ENCODE measurements around the gene OLIG1.

The OLIG1 gene

GRCh38 chr21:33101300-33101911 lies 31.5 kb downstream of the OLIG1 start:
- no peak for DNase-seq (ENCODE audit: low read depth)

GRCh38 chr21:33105088-33105487 lies 35.1 kb downstream of the OLIG1 start:
- no peak for DNase-seq (ENCODE audit: low read depth)

- no peak for DNase-seq (ENCODE audit: low read depth)
These were observed 38.3 kb downstream of the OLIG1 start for GRCh38 chr21:33108228-33108627.

GRCh38 chr21:33109574-33110339 lies 39.8 kb downstream of the OLIG1 start:
- DNase-seq (ENCODE audit: low read depth): no peak

- no peak for DNase-seq (ENCODE audit: low read depth)
These were observed 40.4 kb downstream of the OLIG1 start for GRCh38 chr21:33110340-33110715.

- no peak for DNase-seq (ENCODE audit: low read depth)
These were observed 41.6 kb downstream of the OLIG1 start for GRCh38 chr21:33111577-33111976.

GRCh38 chr21:33112151-33112550 lies 42.2 kb downstream of the OLIG1 start:
- DNase-seq (ENCODE audit: low read depth): no peak

- no peak for DNase-seq (ENCODE audit: low read depth)
These were observed 42.7 kb downstream of the OLIG1 start for GRCh38 chr21:33112681-33113080.

GRCh38 chr21:33113131-33113530 lies 43.2 kb downstream of the OLIG1 start:
- DNase-seq (ENCODE audit: low read depth): no peak

GRCh38 chr21:33114276-33114675 lies 44.3 kb downstream of the OLIG1 start:
- DNase-seq (ENCODE audit: low read depth): no peak

GRCh38 chr21:33115631-33116510 lies 45.9 kb downstream of the OLIG1 start:
- DNase-seq (ENCODE audit: low read depth): no peak

- DNase-seq (ENCODE audit: low read depth): no peak
These were observed 46.7 kb downstream of the OLIG1 start for GRCh38 chr21:33116676-33117075.

GRCh38 chr21:33117101-33117888 lies 47.4 kb downstream of the OLIG1 start:
- DNase-seq (ENCODE audit: low read depth): no peak
